ENCODE data around the gene SERPINB6. TPM values are rescaled to one million over a fixed set of nuclear protein-coding genes. Genes with fewer than 3 reads are reported as not detected.
A peak's percentile ranks its signal among the peaks of the same experiment; 100 is the strongest.

SERPINB6 gene
- total and polyA plus RNA-seq, 9 of the 15 experiments (the other 6 are each of a cell fraction or from before 2014, with no cell fraction given), result 86.6 to 211 (median 143) TPM

- peak; percentile 75; the same call in 1 of the 2 replicates for TF ChIP-seq ESRRA (IDR thresholded peaks at IDR 0.05; ENCODE audit: borderline replicate concordance, low read depth)
- TF ChIP-seq ARID3A (IDR thresholded peaks at IDR 0.05; ENCODE audit: borderline replicate concordance, low read depth, low read length), result peak; percentile 29; the same call in 1 of the 2 replicates
- TF ChIP-seq TAL1 (IDR thresholded peaks at IDR 0.05), result peak; percentile 56; the same call in 1 of the 2 replicates
- peak; percentile 25; the same call in 1 of the 2 replicates for TF ChIP-seq NFIC (IDR thresholded peaks at IDR 0.05)
- no peak for TF ChIP-seq FOXK1 (CRISPR knock-in tag; IDR thresholded peaks at IDR 0.05; ENCODE audit: borderline replicate concordance)
- TF ChIP-seq SRSF1 (IDR thresholded peaks at IDR 0.05; ENCODE audit: low read depth, low read length), result no peak
- TF ChIP-seq CTBP1 (IDR thresholded peaks at IDR 0.05; ENCODE audit: borderline replicate concordance), result peak; percentile 85
- no peak for TF ChIP-seq TFE3 (CRISPR knock-in tag; IDR thresholded peaks at IDR 0.05)
- TF ChIP-seq ZBED1 (IDR thresholded peaks at IDR 0.05), result peak; percentile 73; the same call in 1 of the 2 replicates
- 0 out of 2 replicates have a peak, but pooled peaks have one; percentile 2 for TF ChIP-seq JUND (IDR thresholded peaks at IDR 0.05; ENCODE audit: borderline replicate concordance, low read depth, low read length)
- TF ChIP-seq JUND (tag; IDR thresholded peaks at IDR 0.05; ENCODE audit: borderline replicate concordance, low read depth, low read length), result no peak; the same call in 2 of the 3 replicates
- peak; percentile 81 for TF ChIP-seq SOX6 (IDR thresholded peaks at IDR 0.05)
- no peak for TF ChIP-seq SRSF7 (optimal IDR thresholded peaks at IDR 0.05; ENCODE audit: low read depth, low read length)
- TF ChIP-seq PHTF2 (CRISPR knock-in tag; IDR thresholded peaks at IDR 0.05), result no peak
- no peak for TF ChIP-seq NR2C1 (IDR thresholded peaks at IDR 0.05)
- TF ChIP-seq NR2C1 (tag; IDR thresholded peaks at IDR 0.05), result peak; percentile 9; the same call in 1 of the 2 replicates
- TF ChIP-seq ZNF395 (CRISPR knock-in tag; IDR thresholded peaks at IDR 0.05), result peak; percentile 9; the same call in 1 of the 2 replicates
- 0 out of 2 replicates have a peak, but pooled peaks have one; percentile 26 for TF ChIP-seq ARID4B (CRISPR knock-in tag; IDR thresholded peaks at IDR 0.05)
- peak; percentile 90 for TF ChIP-seq MYNN (IDR thresholded peaks at IDR 0.05)
- no peak for TF ChIP-seq MYNN (CRISPR knock-in tag; IDR thresholded peaks at IDR 0.05)
These were observed 1.2 kb downstream of the SERPINB6 start (continued) for GRCh38 chr6:2970034-2970685.

Data from K562 (cell line).